ENCODE data around the gene ATG4A.

The ATG4A gene

DNA sequence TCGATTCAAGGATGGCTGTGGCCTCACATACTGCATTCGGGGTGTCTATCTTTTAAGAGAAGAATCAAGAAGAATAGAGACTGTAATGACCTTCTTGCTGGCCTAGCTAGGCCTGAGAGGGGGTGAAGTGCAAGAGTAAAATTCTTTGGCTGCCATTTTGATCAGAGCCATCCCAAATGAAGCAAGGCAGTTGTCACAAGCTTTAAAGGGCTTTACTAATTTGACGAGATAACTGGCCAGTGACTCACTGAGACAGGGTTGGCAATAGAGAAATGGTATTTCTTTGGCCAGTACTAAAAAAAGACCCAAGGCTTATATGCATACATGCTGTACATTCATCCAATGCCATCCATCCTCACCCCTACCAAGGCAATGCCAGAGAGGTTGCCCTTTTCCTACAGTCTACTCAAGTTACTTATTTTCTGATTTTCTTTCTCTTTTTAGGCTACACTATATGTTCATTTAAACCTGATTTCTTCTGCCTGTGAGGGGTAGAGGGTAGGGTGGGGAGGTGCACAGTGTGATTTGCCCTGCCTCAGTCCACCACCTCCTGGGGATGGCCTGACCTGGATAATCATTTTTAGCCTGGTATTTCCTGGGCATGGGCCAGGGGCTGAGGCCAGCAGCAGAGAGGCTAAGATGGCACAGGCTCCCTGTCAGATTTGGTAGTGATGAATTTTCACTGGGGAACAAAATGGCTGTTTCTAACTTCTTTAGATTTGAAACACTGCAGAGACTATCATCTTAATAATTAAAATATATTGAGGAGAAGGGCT, 32.2 kb downstream of the ATG4A start:
- TF ChIP-seq, protein P1, sequence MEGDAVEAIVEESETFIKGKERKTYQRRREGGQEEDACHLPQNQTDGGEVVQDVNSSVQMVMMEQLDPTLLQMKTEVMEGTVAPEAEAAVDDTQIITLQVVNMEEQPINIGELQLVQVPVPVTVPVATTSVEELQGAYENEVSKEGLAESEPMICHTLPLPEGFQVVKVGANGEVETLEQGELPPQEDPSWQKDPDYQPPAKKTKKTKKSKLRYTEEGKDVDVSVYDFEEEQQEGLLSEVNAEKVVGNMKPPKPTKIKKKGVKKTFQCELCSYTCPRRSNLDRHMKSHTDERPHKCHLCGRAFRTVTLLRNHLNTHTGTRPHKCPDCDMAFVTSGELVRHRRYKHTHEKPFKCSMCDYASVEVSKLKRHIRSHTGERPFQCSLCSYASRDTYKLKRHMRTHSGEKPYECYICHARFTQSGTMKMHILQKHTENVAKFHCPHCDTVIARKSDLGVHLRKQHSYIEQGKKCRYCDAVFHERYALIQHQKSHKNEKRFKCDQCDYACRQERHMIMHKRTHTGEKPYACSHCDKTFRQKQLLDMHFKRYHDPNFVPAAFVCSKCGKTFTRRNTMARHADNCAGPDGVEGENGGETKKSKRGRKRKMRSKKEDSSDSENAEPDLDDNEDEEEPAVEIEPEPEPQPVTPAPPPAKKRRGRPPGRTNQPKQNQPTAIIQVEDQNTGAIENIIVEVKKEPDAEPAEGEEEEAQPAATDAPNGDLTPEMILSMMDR (IDR thresholded peaks at IDR 0.05), result no peak

DNA sequence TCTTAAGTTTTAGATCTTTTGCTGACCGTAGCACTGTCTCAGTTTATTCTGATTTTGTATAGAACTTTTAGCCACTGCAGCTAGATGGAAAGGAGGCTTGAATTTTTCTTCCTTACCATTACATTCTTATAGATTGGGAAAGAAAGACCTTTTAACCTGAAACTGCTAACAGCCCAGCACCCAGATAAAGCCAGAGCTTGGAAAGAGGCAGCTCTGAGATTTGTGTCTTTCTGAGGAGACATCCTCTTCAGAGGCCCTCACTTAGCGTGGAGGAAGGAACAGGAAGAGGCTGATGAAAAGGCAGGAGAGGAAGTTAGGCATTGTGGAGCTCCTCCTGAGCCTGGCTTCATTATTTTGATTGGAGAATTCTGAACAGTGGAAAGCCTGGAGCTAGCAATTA, 35.1 kb downstream of the ATG4A start:
- TF ChIP-seq, protein P1 (IDR thresholded peaks at IDR 0.05), result no peak

DNA sequence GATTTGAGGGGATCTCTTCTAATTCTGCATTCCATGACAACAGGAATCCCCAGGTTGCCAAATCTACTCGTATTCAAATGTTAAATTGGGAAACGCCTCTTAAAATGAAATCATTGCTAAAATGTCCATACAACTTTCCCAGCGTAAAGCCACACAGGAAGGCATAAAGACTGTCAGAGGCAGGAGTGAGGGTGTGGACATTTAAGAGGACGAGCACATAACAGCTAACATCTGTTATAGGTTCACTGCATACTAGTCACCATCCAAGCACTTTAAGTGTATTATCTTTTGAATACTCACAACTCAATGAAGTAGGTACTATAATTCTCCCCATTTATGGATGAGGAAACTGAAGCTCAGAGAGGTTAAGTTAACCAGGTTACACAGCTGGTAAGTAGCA, 35.6 kb downstream of the ATG4A start:
- TF ChIP-seq, protein P1 (IDR thresholded peaks at IDR 0.05), result no peak

DNA sequence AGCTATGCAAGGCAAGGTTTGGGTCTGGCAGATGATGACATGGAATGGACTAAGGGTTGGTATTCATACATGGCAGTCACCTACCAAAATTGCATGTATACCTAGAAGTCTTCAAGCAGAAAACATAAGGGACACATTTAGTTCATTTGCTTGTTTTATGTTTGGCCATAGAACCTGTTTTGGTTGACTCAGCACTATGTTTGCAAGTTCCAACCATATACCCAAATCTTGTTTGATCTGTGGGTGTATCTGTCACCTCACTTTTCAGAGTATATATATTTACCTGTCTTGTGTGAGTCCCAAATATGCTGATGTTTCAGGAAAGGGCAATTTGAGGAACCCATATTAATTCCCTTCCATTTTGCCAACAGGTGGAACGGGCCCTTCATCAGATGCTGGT, 39.3 kb downstream of the ATG4A start:
- TF ChIP-seq, protein P1 (IDR thresholded peaks at IDR 0.05), result no peak

DNA sequence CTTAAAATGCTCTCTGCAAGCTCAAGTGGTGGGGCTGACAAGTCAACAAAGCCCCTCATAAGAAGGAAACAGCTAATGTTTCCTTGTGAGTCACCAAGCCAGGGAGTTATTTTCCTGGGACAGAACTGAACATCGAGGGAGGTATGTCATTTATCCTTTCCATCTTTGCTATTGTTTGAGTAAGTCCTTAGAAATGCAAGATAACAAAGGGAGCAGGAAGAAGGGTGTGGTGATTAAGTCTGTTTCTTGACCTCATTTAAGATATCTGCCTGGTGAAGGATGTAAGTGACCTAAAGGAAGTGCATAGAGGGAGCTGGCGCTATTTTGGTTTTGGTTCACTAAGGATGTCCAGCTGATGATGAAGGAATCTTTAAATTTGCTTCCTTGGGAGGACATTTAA, 39.9 kb downstream of the ATG4A start:
- TF ChIP-seq, protein P1 (IDR thresholded peaks at IDR 0.05), result no peak

DNA sequence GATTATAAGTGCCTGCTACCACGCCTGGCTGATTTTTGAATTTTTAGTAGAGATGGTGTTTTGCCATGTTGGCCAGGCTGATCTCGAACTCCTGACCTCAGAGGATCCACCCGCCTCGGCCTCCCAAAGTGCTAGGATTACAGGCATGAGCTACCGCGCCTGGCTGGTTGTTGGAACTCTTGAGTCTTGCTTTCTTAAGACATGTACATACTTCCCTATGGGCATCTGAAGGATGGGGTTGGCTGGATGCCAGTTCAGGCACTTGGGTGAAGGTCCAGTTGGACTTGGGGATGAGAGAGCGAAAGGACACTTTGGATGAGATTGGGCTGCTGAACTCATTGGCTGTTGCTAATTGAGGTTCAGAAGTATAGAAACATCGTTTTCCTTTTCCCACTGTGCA, 40.5 kb downstream of the ATG4A start:
- TF ChIP-seq, protein P1 (IDR thresholded peaks at IDR 0.05), result no peak

DNA sequence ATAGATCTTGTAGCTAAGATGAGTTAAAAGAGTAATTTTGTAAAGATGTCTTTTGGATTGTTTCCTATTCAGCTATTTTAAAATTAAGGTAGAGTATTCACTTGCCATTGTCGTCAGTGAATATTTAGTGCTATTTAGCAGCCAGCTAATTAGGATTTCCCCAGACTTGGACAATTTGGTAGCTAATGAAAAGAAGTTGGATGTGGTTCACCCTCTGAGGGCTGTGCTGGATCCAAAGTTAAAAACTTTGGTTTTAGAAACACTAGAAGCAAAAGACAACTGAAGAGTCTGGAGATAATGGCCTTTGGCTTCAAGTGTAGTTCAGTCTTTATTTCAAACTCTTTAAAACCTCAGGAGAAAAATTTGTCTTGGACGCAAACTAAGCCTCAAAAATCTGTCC, 41.3 kb downstream of the ATG4A start:
- TF ChIP-seq, protein P1 (IDR thresholded peaks at IDR 0.05), result no peak

DNA sequence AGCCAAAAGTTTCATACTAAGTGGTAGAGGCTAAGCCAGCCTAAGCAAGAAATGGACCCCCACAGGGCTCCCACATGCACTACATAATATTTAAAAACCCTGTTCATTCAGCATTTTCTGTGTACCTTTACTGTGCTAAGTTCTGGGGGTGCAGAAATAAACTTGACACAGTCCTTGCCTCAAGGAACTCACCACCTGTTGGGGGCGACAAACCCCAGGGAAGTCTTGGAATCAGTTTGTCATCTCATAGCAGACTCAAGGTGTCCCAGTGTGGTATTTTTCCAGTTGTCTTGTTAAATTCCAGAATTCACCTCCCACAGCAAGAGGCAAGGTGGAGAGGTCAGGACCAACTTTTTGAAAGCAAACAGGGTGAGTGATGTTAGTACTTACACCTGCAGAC, 43.1 kb downstream of the ATG4A start:
- TF ChIP-seq, protein P1 (IDR thresholded peaks at IDR 0.05), result no peak
